ENCODE measurements around the gene GNA12. TPM values are rescaled to one million over a fixed set of nuclear protein-coding genes. Genes with fewer than 3 reads are reported as not detected.
A peak's percentile ranks its signal among the peaks of the same experiment; 100 is the strongest.

Gene GNA12
- total RNA-seq, 1 donor from 2014 or later: 54.6 TPM

DNA sequence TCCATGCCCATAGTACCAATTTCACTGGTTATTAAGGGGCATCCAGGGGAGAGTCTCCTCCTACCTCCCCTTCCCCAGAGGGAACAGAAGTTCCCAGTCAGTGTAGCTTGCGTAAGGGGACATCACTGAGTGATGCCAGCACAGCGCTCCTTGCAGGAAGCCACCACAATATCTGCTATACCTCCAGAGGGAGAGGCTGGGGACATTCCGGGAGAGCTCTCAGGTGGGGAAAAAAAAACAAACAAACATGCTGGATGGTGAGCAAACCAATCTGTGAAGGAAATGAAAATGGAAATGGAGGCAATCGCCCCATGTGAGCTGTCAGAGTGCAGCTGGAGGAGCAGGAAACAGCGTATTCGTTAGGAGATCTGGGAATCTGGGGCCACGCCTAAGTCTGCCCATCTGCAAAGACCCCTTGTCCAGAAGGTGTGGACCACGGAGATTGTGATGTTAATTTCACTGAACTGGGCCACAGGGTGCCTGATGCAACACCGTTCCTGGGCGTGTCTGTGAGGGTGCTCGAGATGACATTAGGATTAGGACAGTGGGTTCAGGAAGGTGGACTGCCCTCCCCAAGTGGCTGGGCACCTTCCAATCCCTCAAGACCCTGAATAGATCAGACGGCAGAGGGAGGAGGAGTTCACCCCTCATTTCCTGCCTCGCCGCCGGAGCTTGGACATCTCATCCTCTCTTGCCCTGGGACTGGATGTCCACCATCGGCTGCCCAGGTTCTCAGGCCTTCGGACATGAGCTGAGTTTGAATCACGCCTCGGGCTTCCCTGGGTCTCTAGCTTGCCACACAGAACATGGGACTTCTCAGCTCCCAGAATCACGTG, 30.5 kb downstream of the GNA12 start:
- no peak overlapping the region for H3K4me3 Mint-ChIP-seq
- TF ChIP-seq, protein P1, sequence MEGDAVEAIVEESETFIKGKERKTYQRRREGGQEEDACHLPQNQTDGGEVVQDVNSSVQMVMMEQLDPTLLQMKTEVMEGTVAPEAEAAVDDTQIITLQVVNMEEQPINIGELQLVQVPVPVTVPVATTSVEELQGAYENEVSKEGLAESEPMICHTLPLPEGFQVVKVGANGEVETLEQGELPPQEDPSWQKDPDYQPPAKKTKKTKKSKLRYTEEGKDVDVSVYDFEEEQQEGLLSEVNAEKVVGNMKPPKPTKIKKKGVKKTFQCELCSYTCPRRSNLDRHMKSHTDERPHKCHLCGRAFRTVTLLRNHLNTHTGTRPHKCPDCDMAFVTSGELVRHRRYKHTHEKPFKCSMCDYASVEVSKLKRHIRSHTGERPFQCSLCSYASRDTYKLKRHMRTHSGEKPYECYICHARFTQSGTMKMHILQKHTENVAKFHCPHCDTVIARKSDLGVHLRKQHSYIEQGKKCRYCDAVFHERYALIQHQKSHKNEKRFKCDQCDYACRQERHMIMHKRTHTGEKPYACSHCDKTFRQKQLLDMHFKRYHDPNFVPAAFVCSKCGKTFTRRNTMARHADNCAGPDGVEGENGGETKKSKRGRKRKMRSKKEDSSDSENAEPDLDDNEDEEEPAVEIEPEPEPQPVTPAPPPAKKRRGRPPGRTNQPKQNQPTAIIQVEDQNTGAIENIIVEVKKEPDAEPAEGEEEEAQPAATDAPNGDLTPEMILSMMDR (IDR thresholded peaks at IDR 0.05): no peak
- intact Hi-C loops (cut with micrococcal nuclease): no loop called here
- DNase-seq (no peak), ATAC-seq (ENCODE audit: low read depth) (no peak)
- H3K27me3 Mint-ChIP-seq: no peaks in the 10 kb centered on the region
- H3K9me3 Mint-ChIP-seq: no peaks in the 10 kb centered on the region
- ChIA-PET POLR2A (interaction anchor here (0.7 to 1.0 kb wide), 2 partner anchors 16 to 55 kb away, joined by 3 read pairs; no protein-coding TSS in a partner anchor), CTCF (no interaction called here)
- peaks cover 50% of the 10 kb centered on the region for H3K4me1 Mint-ChIP-seq
- H3K36me3 Mint-ChIP-seq (ENCODE audit: low read depth): peaks cover 18% of the 10 kb centered on the region
- peak overlapping the region; percentile 26 for H3K27ac Mint-ChIP-seq

DNA sequence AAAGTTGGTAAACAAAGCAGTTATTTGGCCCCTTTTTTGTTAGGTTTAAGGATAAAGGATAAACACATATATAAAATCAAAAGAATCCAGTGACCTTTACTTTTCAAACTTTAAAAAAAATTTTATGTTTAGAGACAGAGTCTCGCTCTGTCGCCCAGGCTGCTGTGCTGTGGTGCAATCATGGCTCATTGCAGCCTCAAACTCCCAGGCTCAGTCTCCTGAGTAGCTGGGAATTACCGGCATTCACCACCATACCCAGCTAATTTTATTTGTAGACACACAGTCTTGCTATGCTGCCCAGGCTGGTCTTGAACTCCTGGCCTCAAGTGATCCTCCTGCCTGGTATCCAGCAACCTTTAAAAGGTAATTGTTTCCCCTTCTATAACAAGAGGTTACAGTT, 31.3 kb downstream of the GNA12 start:
- POLR2A ChIA-PET: no interaction called here
- H3K4me1 Mint-ChIP-seq: peaks cover 56% of the 10 kb centered on the region

DNA sequence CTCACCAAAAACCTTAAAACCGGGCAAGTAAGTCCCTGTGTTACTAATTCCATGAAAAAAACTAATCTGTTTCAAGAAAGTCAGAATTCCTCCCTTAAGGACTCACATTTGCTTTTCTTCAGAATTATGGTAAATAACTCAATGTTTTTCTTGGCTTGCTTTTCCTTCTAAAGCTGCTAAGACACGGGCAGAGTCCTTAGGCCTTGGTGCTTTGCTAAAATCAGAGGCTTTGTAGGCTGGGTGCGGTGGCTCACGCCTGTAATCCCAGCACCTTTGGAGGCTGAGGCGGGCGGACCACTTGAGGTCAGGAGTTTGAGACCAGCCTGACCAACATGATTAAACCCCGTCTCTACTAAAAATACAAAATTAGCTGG, 32.0 kb downstream of the GNA12 start:
- ATAC-seq (ENCODE audit: low read depth): no peak
- no peak overlapping the region for H3K27ac Mint-ChIP-seq
- CTCF ChIA-PET: no interaction called here

More for the DNA sequence above, 31.3 kb downstream of the GNA12 start:
- no peak overlapping the region for H3K4me3 Mint-ChIP-seq
- peaks cover 18% of the 10 kb centered on the region for H3K36me3 Mint-ChIP-seq (ENCODE audit: low read depth)
- TF ChIP-seq, protein P1 (IDR thresholded peaks at IDR 0.05): no peak
- DNase-seq (no peak), ATAC-seq (ENCODE audit: low read depth) (no peak)
- no peaks in the 10 kb centered on the region for H3K27me3 Mint-ChIP-seq
- H3K27ac Mint-ChIP-seq: no peak overlapping the region
- no peaks in the 10 kb centered on the region for H3K9me3 Mint-ChIP-seq
- intact Hi-C loops (cut with micrococcal nuclease): no loop called here
- CTCF ChIA-PET: no interaction called here

DNA sequence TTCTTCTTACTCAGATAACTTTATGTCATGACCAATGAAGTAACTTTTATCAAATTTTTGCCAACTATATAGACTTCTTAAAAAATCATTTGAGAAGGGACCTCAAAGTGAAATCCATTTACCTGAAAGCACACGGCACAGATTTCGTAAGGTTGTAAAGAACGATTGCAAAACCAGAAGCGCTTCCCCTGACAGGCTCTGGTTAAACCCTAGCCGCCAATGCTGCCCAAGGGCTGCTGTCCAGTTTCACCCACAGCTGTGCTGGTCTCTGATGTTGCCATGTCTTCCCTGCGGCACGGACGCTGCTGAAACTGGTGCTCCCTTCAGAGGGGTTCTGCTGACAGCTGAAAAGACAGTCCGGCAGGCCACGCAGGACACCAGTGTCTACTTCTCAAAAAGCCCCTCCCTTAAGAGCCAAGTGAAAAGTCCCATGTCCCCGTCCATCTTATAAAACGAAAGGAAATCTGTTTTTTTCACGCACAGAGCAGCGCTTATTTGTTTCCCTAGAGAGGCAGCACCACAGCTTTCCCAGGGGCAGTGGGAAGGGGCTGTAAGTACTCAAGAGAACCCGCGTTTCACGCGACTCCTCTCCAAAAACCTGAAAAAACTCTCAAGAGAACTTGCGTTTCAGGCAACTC, 32.5 kb downstream of the GNA12 start:
- H3K9me3 Mint-ChIP-seq: no peaks in the 10 kb centered on the region
- no peaks in the 10 kb centered on the region for H3K27me3 Mint-ChIP-seq
- peak overlapping the region; percentile 61 for H3K27ac Mint-ChIP-seq
- H3K4me1 Mint-ChIP-seq: peaks cover 60% of the 10 kb centered on the region
- intact Hi-C loops (cut with micrococcal nuclease): no loop called here
- TF ChIP-seq, protein P1 (IDR thresholded peaks at IDR 0.05): no peak
- H3K4me3 Mint-ChIP-seq: no peak overlapping the region
- DNase-seq: no peak
- ChIA-PET CTCF (no interaction called here), POLR2A (interaction anchor here (0.7 kb wide), 1 partner anchor 45 kb away, joined by 4 read pairs; no protein-coding TSS in a partner anchor)
- peaks cover 18% of the 10 kb centered on the region for H3K36me3 Mint-ChIP-seq (ENCODE audit: low read depth)
- no peak for ATAC-seq (ENCODE audit: low read depth)

More for the DNA sequence above, 32.0 kb downstream of the GNA12 start:
- Mint-ChIP-seq H3K9me3 (no peaks in the 10 kb centered on the region), H3K4me3 (no peak overlapping the region), H3K4me1 (peaks cover 62% of the 10 kb centered on the region), H3K36me3 (ENCODE audit: low read depth) (peaks cover 18% of the 10 kb centered on the region), H3K27me3 (no peaks in the 10 kb centered on the region)
- TF ChIP-seq, protein P1 (IDR thresholded peaks at IDR 0.05): no peak
- POLR2A ChIA-PET: interaction anchor here (0.7 kb wide), 1 partner anchor 45 kb away, joined by 4 read pairs; no protein-coding TSS in a partner anchor
- intact Hi-C loops (cut with micrococcal nuclease): no loop called here
- DNase-seq: no peak

DNA sequence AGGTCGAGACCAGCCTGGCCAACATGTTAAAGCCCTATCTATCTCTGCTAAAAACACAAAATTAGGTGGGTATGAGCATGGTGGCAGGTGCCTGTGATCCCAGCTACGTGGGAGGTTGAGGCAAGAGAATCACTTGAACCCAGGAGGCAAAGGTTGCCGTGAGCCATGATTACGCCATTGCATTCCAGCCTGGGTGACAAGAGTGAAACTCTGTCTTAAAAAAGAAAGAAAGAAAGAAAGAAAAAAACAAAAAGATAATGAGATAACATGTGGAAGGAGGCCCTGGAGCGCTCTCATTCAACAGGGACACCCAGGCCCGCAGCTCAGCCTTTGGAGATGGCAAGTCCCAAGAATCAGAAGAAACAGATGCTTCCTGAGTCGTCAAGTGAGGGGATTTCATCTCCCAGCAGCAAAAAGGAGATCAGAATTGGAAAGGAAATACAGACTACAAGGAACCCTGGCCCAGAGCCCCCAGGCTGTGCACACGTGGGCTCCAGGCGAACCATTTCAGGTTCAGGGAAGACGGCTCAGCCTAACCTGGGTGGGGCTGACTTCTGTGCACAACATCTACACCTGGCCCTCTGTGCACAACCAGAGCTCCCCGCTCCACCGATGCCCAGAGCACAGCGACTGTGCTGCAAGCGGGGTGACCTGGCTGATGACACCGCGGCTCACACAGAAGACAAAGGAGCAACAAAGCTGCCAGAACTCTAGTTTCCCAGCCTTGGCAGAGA, 33.3 kb downstream of the GNA12 start:
- DNase-seq (no peak), ATAC-seq (ENCODE audit: low read depth) (no peak)
- H3K27me3 Mint-ChIP-seq: no peaks in the 10 kb centered on the region
- ChIA-PET CTCF (no interaction called here), POLR2A (no interaction called here)
- no peak overlapping the region for H3K4me3 Mint-ChIP-seq
- H3K9me3 Mint-ChIP-seq: no peaks in the 10 kb centered on the region
- TF ChIP-seq, protein P1 (IDR thresholded peaks at IDR 0.05): no peak
- H3K4me1 Mint-ChIP-seq: peaks cover 60% of the 10 kb centered on the region
- H3K27ac Mint-ChIP-seq: peak overlapping the region; percentile 61
- intact Hi-C loops (cut with micrococcal nuclease): no loop called here
- peaks cover 18% of the 10 kb centered on the region for H3K36me3 Mint-ChIP-seq (ENCODE audit: low read depth)

All from activated B cell treated with CpG ODN at 0.5 μM for 24 hours (primary cell).